Type B pancreatic cell (in vitro differentiated cells): Measurements from ENCODE around the gene TTN. TPM values are rescaled to one million over a fixed set of nuclear protein-coding genes. Genes with fewer than 3 reads are reported as not detected.

Experiments
- DNase-seq: peaks from one replicate; pipeline ENCODE4 v3.0.0; 2021; ENCODE audit warnings: mixed read lengths; ENCODE audit not compliant: unreplicated experiment; ENCODE audit errors: extremely low spot score
- H3K27ac Mint-ChIP-seq: 2 replicates; pipeline ENCODE4 v1.8.0; 2021; ENCODE audit warnings: mild to moderate bottlenecking, mixed read lengths
- H3K27me3 Mint-ChIP-seq: 2 replicates; pipeline ENCODE4 v1.8.0; 2021; ENCODE audit warnings: mixed read lengths
- H3K36me3 Mint-ChIP-seq: 2 replicates; pipeline ENCODE4 v1.8.0; 2021; ENCODE audit warnings: mixed read lengths
- H3K4me1 Mint-ChIP-seq: one replicate; pipeline ENCODE4 v1.8.0; 2021; ENCODE audit warnings: mixed read lengths; ENCODE audit not compliant: unreplicated experiment
- H3K4me3 Mint-ChIP-seq: 2 replicates; pipeline ENCODE4 v1.8.0; 2021; ENCODE audit warnings: mild to moderate bottlenecking, mixed read lengths
- H3K9me3 Mint-ChIP-seq: 2 replicates; pipeline ENCODE4 v1.8.0; 2021; ENCODE audit warnings: mixed read lengths
- long read RNA-seq: library from polyadenylated mRNA; unstranded; transcript quantifications from one replicate; pipeline ENCODE4 v2.0.0, GENCODE V29; 2020
- total RNA-seq: library from RNA; stranded (reverse); gene quantifications from 2 replicates; pipeline ENCODE4 v1.2.1, GENCODE V29; 2021; ENCODE audit warnings: low replicate concordance
- TF ChIP-seq, protein P1 (sequence below): fragments of 200-600 bp; sonication (generic); conservative IDR thresholded peaks from 2 replicates; pipeline ENCODE4 v1.5.0; 2021; ENCODE audit warnings: antibody characterized with exemption, mild to moderate bottlenecking

The TTN gene
- 4.2 and 5.6 TPM in 2 replicates for total RNA-seq
- long read RNA-seq, partial matches to known transcripts, result 5 of 8 reads
- long read RNA-seq, other reads (novel, unspliced or antisense), result 3 of 8 reads

- Mint-ChIP-seq H3K4me1 (no peaks in the 10 kb centered on the region), H3K36me3 (no peaks in the 10 kb centered on the region), H3K27me3 (peaks cover 4% of the 10 kb centered on the region)
These were observed at the start of gene TTN for GRCh38 chr2:178807227-178808008. Gene TTN, minus strand, starts transcription at chr2:178807423. Its CDS starts 2,781 bp downstream, at chr2:178804642.

GRCh38 chr2:178855151-178855550 is 47.9 kb upstream of the TTN start:
- no peaks in the 10 kb centered on the region for H3K27me3 Mint-ChIP-seq
- no peaks in the 10 kb centered on the region for H3K4me1 Mint-ChIP-seq
- no peaks in the 10 kb centered on the region for H3K9me3 Mint-ChIP-seq
- no peak overlapping the region for H3K27ac Mint-ChIP-seq
- H3K4me3 Mint-ChIP-seq, result no peak overlapping the region
- TF ChIP-seq, protein P1, sequence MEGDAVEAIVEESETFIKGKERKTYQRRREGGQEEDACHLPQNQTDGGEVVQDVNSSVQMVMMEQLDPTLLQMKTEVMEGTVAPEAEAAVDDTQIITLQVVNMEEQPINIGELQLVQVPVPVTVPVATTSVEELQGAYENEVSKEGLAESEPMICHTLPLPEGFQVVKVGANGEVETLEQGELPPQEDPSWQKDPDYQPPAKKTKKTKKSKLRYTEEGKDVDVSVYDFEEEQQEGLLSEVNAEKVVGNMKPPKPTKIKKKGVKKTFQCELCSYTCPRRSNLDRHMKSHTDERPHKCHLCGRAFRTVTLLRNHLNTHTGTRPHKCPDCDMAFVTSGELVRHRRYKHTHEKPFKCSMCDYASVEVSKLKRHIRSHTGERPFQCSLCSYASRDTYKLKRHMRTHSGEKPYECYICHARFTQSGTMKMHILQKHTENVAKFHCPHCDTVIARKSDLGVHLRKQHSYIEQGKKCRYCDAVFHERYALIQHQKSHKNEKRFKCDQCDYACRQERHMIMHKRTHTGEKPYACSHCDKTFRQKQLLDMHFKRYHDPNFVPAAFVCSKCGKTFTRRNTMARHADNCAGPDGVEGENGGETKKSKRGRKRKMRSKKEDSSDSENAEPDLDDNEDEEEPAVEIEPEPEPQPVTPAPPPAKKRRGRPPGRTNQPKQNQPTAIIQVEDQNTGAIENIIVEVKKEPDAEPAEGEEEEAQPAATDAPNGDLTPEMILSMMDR, result no peak
- no peak for DNase-seq
- no peaks in the 10 kb centered on the region for H3K36me3 Mint-ChIP-seq

More at GRCh38 chr2:178807227-178808008, at the start of gene TTN:
- no peaks in the 10 kb centered on the region for H3K9me3 Mint-ChIP-seq
- no peak for DNase-seq
- TF ChIP-seq, protein P1, result no peak
- H3K4me3 Mint-ChIP-seq, result no peak within 1 kb of the TSS
- H3K27ac Mint-ChIP-seq, result no peak within 1 kb of the TSS

- no peak overlapping the region for H3K27ac Mint-ChIP-seq
- H3K9me3 Mint-ChIP-seq, result peaks cover 9% of the 10 kb centered on the region
- H3K27me3 Mint-ChIP-seq, result no peaks in the 10 kb centered on the region
- H3K4me3 Mint-ChIP-seq, result no peak overlapping the region
- H3K4me1 Mint-ChIP-seq, result peaks cover 7% of the 10 kb centered on the region
- H3K36me3 Mint-ChIP-seq, result no peaks in the 10 kb centered on the region
- TF ChIP-seq, protein P1, result no peak
- DNase-seq, result no peak
These were observed 41.1 kb upstream of the TTN start for GRCh38 chr2:178848335-178848734.

GRCh38 chr2:178846458-178846802 is 39.2 kb upstream of the TTN start:
- Mint-ChIP-seq H3K36me3 (no peaks in the 10 kb centered on the region), H3K4me3 (no peak overlapping the region), H3K9me3 (peaks cover 9% of the 10 kb centered on the region), H3K27ac (no peak overlapping the region), H3K4me1 (peaks cover 7% of the 10 kb centered on the region), H3K27me3 (peaks cover 6% of the 10 kb centered on the region)
- no peak for DNase-seq
- TF ChIP-seq, protein P1, result no peak

GRCh38 chr2:178845566-178846457 is 38.6 kb upstream of the TTN start:
- Mint-ChIP-seq H3K4me3 (no peak overlapping the region), H3K9me3 (peaks cover 9% of the 10 kb centered on the region), H3K36me3 (no peaks in the 10 kb centered on the region), H3K27me3 (peaks cover 9% of the 10 kb centered on the region), H3K27ac (no peak overlapping the region), H3K4me1 (peaks cover 7% of the 10 kb centered on the region)
- DNase-seq, result no peak
- TF ChIP-seq, protein P1, result no peak
